HEK293 (cell line): Measurements from ENCODE around the gene GDE1.
A peak's percentile ranks its signal among the peaks of the same experiment; 100 is the strongest.

ENCODE experiments used
- ATF2 ChIP-seq: fragments of 450-650 bp; formaldehyde crosslinking; IDR thresholded peaks from 2 replicates; pipeline ENCODE4 v1.5.1; 2016; ENCODE audit warnings: missing biosample characterization, missing genetic modification characterization, low read depth
- GFI1B ChIP-seq: fragments of 450-650 bp; formaldehyde crosslinking; IDR thresholded peaks from 2 replicates; pipeline ENCODE4 v1.5.1; 2016; ENCODE audit warnings: missing biosample characterization, missing genetic modification characterization
- GLI2 ChIP-seq: fragments of 450-650 bp; formaldehyde crosslinking; IDR thresholded peaks from 2 replicates; pipeline ENCODE4; 2017; ENCODE audit warnings: missing biosample characterization, missing genetic modification characterization, low read depth, borderline replicate concordance
- GLIS2 ChIP-seq: fragments of 450-650 bp; formaldehyde crosslinking; IDR thresholded peaks from 2 replicates; pipeline ENCODE4 v1.5.1; 2016; ENCODE audit warnings: missing biosample characterization, missing genetic modification characterization
- KLF10 ChIP-seq: fragments of 450-650 bp; IDR thresholded peaks from 2 replicates; pipeline ENCODE4 v1.5.1; 2018; ENCODE audit warnings: missing biosample characterization, mild to moderate bottlenecking, missing genetic modification characterization
- MYNN ChIP-seq: fragments of 450-650 bp; formaldehyde crosslinking; IDR thresholded peaks from 2 replicates; pipeline ENCODE4 v1.5.1; 2016; ENCODE audit warnings: missing biosample characterization, missing genetic modification characterization, borderline replicate concordance
- ZBTB48 ChIP-seq: fragments of 450-650 bp; formaldehyde crosslinking; IDR thresholded peaks from 2 replicates; pipeline ENCODE4 v1.5.1; 2016; ENCODE audit warnings: missing biosample characterization, missing genetic modification characterization
- ZBTB7A ChIP-seq: fragments of 450-650 bp; formaldehyde crosslinking; IDR thresholded peaks from 2 replicates; pipeline ENCODE4 v1.5.1; 2016; ENCODE audit warnings: low read depth, missing biosample characterization, missing genetic modification characterization
- ZFP3 ChIP-seq: fragments of 450-650 bp; formaldehyde crosslinking; IDR thresholded peaks from 2 replicates; pipeline ENCODE4 v1.5.1; 2016; ENCODE audit warnings: low read depth, missing biosample characterization, missing genetic modification characterization
- ZNF133 ChIP-seq: fragments of 450-650 bp; formaldehyde crosslinking; IDR thresholded peaks from 2 replicates; pipeline ENCODE4 v1.5.1; 2016; ENCODE audit warnings: missing biosample characterization, missing genetic modification characterization
- ZNF138 ChIP-seq: fragments of 450-650 bp; formaldehyde crosslinking; IDR thresholded peaks from 2 replicates; pipeline ENCODE4 v1.5.1; 2016; ENCODE audit warnings: missing biosample characterization, missing genetic modification characterization, borderline replicate concordance
- ZNF175 ChIP-seq: fragments of 450-650 bp; formaldehyde crosslinking; IDR thresholded peaks from 2 replicates; pipeline ENCODE4 v1.5.1; 2016; ENCODE audit warnings: missing biosample characterization, missing genetic modification characterization
- ZNF184 ChIP-seq: fragments of 450-650 bp; IDR thresholded peaks from 2 replicates; pipeline ENCODE4 v1.5.1; 2018; ENCODE audit warnings: missing biosample characterization, mild to moderate bottlenecking, missing genetic modification characterization
- ZNF266 ChIP-seq: fragments of 450-650 bp; formaldehyde crosslinking; IDR thresholded peaks from 2 replicates; pipeline ENCODE4 v1.5.1; 2016; ENCODE audit warnings: missing biosample characterization, missing genetic modification characterization, low read depth
- ZNF311 ChIP-seq: fragments of 450-650 bp; formaldehyde crosslinking; IDR thresholded peaks from 2 replicates; pipeline ENCODE4 v1.5.1; 2017; ENCODE audit warnings: missing biosample characterization, missing genetic modification characterization, borderline replicate concordance
- ZNF416 ChIP-seq: fragments of 450-650 bp; formaldehyde crosslinking; IDR thresholded peaks from 2 replicates; pipeline ENCODE4 v1.5.1; 2016; ENCODE audit warnings: missing biosample characterization, missing genetic modification characterization
- ZNF555 ChIP-seq: fragments of 450-650 bp; formaldehyde crosslinking; conservative IDR thresholded peaks from 2 replicates; pipeline ENCODE4 v1.5.1; 2017; ENCODE audit warnings: missing biosample characterization, mild to moderate bottlenecking, missing genetic modification characterization, inconsistent platforms
- ZNF558 ChIP-seq: fragments of 450-650 bp; formaldehyde crosslinking; IDR thresholded peaks from 2 replicates; pipeline ENCODE4 v1.5.1; 2016; ENCODE audit warnings: missing biosample characterization, missing genetic modification characterization
- ZNF585B ChIP-seq: fragments of 450-650 bp; formaldehyde crosslinking; IDR thresholded peaks from 2 replicates; pipeline ENCODE4 v1.5.1; 2016; ENCODE audit warnings: missing biosample characterization, missing genetic modification characterization
- ZNF623 ChIP-seq: fragments of 450-650 bp; formaldehyde crosslinking; IDR thresholded peaks from 2 replicates; pipeline ENCODE4 v1.5.1; 2016; ENCODE audit warnings: missing biosample characterization, missing genetic modification characterization
- ZNF704 ChIP-seq: fragments of 450-650 bp; formaldehyde crosslinking; IDR thresholded peaks from 2 replicates; pipeline ENCODE4 v1.5.1; 2016; ENCODE audit warnings: missing biosample characterization, missing genetic modification characterization
- ZSCAN30 ChIP-seq: fragments of 450-650 bp; IDR thresholded peaks from 2 replicates; pipeline ENCODE4 v1.5.1; 2018; ENCODE audit warnings: missing biosample characterization, mild to moderate bottlenecking, missing genetic modification characterization, moderate library complexity
- TF ChIP-seq, protein P1 (sequence below): fragments of 450-650 bp; formaldehyde crosslinking; IDR thresholded peaks from 2 replicates; pipeline ENCODE4 v1.5.1; 2016; ENCODE audit warnings: missing biosample characterization, missing genetic modification characterization
- TF ChIP-seq, protein P2 (sequence below): fragments of 450-650 bp; formaldehyde crosslinking; IDR thresholded peaks from 2 replicates; pipeline ENCODE4 v1.5.1; 2016; ENCODE audit warnings: missing biosample characterization, missing genetic modification characterization
- TF ChIP-seq, protein P3 (sequence below): fragments of 450-650 bp; formaldehyde crosslinking; IDR thresholded peaks from 2 replicates; pipeline ENCODE4 v1.5.1; 2016; ENCODE audit warnings: missing biosample characterization, missing genetic modification characterization
- TF ChIP-seq, protein P4 (sequence below): sonication (generic); formaldehyde crosslinking; IDR thresholded peaks from 2 replicates; pipeline ENCODE4 v1.8.1; 2022; ENCODE audit warnings: mild to moderate bottlenecking, moderate library complexity, missing genetic modification reagents
- TF ChIP-seq, protein P5 (sequence below): fragments of 450-650 bp; formaldehyde crosslinking; IDR thresholded peaks from 2 replicates; pipeline ENCODE4 v1.5.1; 2016; ENCODE audit warnings: missing biosample characterization, missing genetic modification characterization

The GDE1 gene

GRCh38 chr16:19555186-19555937 is 33.5 kb upstream of the GDE1 start, which contains the start of gene VPS35L (continued):
- TF ChIP-seq ZNF558 (tag by site-specific recombination) (0 out of 2 replicates have a peak, but pooled peaks have one; percentile 6), ZNF266 (no peak), ZNF416 (tag by site-specific recombination) (no peak), ZBTB48 (tag by site-specific recombination) (no peak; the same call in 1 of the 2 replicates), ZNF704 (tag by site-specific recombination) (no peak), MYNN (tag by site-specific recombination) (no peak), ZNF138 (tag by site-specific recombination) (no peak), GFI1B (tag by site-specific recombination) (0 out of 2 replicates have a peak, but pooled peaks have one; percentile 27), KLF10 (tag by site-specific recombination) (peak; percentile 47; the same call in 1 of the 2 replicates), GLI2 (tag by site-specific recombination) (no peak; the same call in 1 of the 2 replicates), ZNF311 (tag by site-specific recombination) (no peak), ZNF623 (tag by site-specific recombination) (no peak), ZNF133 (tag by site-specific recombination) (no peak), ZNF555 (no peak), ZFP3 (tag by site-specific recombination) (no peak), GLIS2 (tag by site-specific recombination) (no peak), ZNF585B (tag by site-specific recombination) (no peak), ATF2 (tag by site-specific recombination) (peak; percentile 73), ZBTB7A (no peak; the same call in 1 of the 2 replicates), ZNF184 (tag by site-specific recombination) (no peak), ZNF175 (no peak), ZSCAN30 (tag by site-specific recombination) (peak; percentile 56)
- TF ChIP-seq, protein P1, sequence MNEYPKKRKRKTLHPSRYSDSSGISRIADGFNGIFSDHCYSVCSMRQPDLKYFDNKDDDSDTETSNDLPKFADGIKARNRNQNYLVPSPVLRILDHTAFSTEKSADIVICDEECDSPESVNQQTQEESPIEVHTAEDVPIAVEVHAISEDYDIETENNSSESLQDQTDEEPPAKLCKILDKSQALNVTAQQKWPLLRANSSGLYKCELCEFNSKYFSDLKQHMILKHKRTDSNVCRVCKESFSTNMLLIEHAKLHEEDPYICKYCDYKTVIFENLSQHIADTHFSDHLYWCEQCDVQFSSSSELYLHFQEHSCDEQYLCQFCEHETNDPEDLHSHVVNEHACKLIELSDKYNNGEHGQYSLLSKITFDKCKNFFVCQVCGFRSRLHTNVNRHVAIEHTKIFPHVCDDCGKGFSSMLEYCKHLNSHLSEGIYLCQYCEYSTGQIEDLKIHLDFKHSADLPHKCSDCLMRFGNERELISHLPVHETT (tag by site-specific recombination): peak; percentile 74
- TF ChIP-seq, protein P2, sequence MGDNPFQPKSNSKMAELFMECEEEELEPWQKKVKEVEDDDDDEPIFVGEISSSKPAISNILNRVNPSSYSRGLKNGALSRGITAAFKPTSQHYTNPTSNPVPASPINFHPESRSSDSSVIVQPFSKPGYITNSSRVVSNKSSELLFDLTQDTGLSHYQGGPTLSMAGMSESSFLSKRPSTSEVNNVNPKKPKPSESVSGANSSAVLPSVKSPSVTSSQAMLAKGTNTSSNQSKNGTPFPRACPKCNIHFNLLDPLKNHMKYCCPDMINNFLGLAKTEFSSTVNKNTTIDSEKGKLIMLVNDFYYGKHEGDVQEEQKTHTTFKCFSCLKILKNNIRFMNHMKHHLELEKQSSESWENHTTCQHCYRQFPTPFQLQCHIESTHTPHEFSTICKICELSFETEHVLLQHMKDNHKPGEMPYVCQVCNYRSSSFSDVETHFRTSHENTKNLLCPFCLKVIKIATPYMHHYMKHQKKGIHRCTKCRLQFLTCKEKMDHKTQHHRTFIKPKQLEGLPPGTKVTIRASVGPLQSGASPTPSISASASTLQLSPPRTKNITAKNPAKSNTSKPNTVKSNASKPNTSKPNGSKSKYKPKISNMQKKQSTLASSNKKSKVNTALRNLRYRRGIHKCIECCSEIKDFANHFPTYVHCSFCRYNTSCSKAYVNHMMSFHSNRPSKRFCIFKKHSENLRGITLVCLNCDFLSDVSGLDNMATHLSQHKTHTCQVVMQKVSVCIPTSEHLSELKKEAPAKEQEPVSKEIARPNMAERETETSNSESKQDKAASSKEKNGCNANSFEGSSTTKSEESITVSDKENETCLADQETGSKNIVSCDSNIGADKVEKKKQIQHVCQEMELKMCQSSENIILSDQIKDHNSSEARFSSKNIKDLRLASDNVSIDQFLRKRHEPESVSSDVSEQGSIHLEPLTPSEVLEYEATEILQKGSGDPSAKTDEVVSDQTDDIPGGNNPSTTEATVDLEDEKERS (tag by site-specific recombination): no peak; the same call in 1 of the 2 replicates
- TF ChIP-seq, protein P3, sequence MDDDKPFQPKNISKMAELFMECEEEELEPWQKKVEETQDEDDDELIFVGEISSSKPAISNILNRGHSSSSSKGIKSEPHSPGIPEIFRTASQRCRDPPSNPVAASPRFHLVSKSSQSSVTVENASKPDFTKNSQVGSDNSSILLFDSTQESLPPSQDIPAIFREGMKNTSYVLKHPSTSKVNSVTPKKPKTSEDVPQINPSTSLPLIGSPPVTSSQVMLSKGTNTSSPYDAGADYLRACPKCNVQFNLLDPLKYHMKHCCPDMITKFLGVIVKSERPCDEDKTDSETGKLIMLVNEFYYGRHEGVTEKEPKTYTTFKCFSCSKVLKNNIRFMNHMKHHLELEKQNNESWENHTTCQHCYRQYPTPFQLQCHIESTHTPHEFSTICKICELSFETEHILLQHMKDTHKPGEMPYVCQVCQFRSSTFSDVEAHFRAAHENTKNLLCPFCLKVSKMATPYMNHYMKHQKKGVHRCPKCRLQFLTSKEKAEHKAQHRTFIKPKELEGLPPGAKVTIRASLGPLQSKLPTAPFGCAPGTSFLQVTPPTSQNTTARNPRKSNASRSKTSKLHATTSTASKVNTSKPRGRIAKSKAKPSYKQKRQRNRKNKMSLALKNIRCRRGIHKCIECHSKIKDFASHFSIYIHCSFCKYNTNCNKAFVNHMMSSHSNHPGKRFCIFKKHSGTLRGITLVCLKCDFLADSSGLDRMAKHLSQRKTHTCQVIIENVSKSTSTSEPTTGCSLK: no peak
- TF ChIP-seq, protein P4, sequence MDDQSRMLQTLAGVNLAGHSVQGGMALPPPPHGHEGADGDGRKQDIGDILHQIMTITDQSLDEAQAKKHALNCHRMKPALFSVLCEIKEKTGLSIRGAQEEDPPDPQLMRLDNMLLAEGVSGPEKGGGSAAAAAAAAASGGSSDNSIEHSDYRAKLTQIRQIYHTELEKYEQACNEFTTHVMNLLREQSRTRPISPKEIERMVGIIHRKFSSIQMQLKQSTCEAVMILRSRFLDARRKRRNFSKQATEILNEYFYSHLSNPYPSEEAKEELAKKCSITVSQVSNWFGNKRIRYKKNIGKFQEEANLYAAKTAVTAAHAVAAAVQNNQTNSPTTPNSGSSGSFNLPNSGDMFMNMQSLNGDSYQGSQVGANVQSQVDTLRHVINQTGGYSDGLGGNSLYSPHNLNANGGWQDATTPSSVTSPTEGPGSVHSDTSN (CRISPR knock-in tag): peak; percentile 44; the same call in 1 of the 2 replicates
- TF ChIP-seq, protein P5, sequence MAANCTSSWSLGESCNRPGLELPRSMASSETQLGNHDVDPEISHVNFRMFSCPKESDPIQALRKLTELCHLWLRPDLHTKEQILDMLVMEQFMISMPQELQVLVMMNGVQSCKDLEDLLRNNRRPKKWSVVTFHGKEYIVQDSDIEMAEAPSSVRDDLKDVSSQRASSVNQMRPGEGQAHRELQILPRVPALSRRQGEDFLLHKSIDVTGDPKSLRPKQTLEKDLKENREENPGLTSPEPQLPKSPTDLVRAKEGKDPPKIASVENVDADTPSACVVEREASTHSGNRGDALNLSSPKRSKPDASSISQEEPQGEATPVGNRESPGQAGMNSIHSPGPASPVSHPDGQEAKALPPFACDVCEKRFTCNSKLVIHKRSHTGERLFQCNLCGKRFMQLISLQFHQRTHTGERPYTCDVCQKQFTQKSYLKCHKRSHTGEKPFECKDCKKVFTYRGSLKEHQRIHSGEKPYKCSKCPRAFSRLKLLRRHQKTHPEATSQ (tag by site-specific recombination): no peak
